ENCODE data around the gene FSTL3.
A peak's percentile ranks its signal among the peaks of the same experiment; 100 is the strongest.

The FSTL3 gene

DNA sequence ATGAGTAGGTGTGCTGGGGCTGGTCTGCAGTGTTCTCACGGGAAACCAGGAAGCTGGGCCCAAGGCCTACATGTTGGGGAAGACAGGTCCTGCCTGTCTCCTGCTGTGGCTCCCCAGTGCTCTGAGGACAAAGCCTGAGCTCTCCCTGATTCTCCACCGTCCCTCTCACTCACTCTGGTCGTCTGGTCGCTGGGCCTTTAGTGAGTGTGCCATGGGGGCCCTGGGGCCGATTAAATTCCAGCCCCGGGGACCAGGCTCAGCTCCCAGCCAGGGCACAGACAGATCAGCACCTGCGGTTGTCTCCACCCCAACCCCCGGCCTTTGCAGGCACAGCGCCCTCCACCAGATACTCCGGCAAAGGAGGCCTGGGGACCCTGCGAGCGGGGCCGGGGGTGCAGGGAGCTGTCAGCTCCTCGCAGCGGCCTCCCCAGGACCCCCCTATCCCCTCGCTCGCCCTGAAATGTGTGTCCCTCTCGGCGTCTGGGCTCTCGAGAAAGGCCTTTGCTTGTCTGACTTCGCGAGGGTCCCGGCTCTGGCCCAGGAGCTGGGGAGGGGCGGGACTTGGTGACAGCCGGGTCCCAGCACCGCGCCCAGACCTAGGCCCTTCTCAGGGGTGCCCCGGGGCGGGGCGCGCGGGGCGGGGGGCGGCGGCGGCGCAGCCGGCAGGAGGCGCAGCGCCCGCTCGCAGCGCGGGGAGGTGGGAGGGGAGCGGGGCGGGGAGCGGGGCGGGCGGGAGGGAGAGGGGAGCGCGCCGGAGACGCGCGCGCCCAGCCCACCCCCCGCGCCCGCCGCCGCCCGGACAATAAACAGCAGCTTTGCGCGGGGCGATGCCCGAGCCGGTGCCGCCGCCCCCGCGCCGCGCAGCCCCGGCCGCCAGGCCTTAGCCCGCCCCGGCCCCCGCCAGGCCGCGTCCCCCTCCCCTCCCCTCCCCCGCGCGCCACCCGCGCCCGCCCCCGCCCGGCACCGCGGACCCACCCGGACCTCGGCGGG, 32.3 kb downstream of the FSTL3 start, which contains the start of gene PALM:
Gene PALM (plus strand): TSS at position 782 of the 990 bp plus-strand sequence. CDS start 212 bp downstream, outside the sequence.
- no peak within 1 kb of the TSS for H3K27ac ChIP-seq (ENCODE audit: low read depth, low read length)
- H3K9ac ChIP-seq (ENCODE audit: low read length) = no peak within 1 kb of the TSS
- H3K4me3 ChIP-seq (ENCODE audit: low read depth, low read length) = peak within 1 kb of the TSS; percentile 64
- H3K27me3 ChIP-seq (ENCODE audit: control insufficient read depth, insufficient read depth, low read length) = peaks cover 4% of the 10 kb centered on the region
- peaks cover 7% of the 10 kb centered on the region; the same call in 1 of the 2 replicates for H3K9me3 ChIP-seq (ENCODE audit: control insufficient read depth, insufficient read depth, low read depth, low read length)
- H3K4me1 ChIP-seq (ENCODE audit: control insufficient read depth, insufficient read depth, low read length) = peaks cover 23% of the 10 kb centered on the region
- H3K36me3 ChIP-seq (ENCODE audit: control insufficient read depth, insufficient read depth, low read length) = no peaks in the 10 kb centered on the region

DNA sequence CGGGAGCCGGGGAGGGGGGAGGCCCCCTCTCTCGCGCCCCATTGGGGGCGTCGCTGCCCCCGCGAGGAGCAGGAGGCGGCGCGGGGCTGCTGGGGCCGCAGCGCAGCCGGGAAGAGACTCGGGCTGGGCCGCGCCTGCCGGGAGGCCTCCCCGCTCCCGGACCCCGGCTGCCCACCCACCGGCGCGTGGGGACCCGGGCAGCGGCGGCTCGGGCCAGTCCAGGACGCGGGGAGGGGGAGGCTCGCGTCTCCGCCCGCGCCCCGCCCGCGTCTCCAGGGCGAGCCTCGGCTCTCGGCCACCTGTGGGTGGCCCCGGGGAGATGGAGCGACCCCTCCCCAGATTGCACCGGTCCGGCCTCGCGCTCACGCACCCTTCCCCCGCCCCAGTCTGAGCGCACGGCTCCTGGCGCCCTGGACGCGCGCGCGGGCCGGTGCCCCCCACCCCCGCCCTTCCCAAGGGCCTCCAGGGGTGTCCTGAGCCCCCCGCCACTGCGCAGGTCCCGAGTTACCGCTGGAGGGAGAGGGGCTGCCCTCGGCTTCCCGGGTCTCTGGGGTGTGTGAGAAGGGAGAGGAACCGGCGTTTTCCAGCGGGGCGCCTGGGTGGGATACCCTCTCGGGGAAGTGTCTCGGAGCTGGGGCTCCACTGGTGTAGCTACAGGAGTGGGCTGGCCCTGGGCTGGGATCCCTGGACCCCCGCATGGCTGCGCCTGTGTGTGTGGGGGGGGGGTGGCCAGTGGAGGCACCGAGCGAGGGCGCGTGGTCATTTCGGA, 33.2 kb downstream of the FSTL3 start:
- Histone ChIP-seq H3K27ac (ENCODE audit: low read depth, low read length) (no peak overlapping the region), H3K4me3 (ENCODE audit: low read depth, low read length) (peak overlapping the region; percentile 64), H3K9me3 (ENCODE audit: control insufficient read depth, insufficient read depth, low read depth, low read length) (peaks cover 7% of the 10 kb centered on the region; the same call in 1 of the 2 replicates), H3K36me3 (ENCODE audit: control insufficient read depth, insufficient read depth, low read length) (no peaks in the 10 kb centered on the region), H3K9ac (ENCODE audit: low read length) (no peak overlapping the region), H3K4me1 (ENCODE audit: control insufficient read depth, insufficient read depth, low read length) (peaks cover 21% of the 10 kb centered on the region), H3K27me3 (ENCODE audit: control insufficient read depth, insufficient read depth, low read length) (peaks cover 4% of the 10 kb centered on the region)

- Histone ChIP-seq H3K9ac (ENCODE audit: low read length) (no peak overlapping the region), H3K9me3 (ENCODE audit: control insufficient read depth, insufficient read depth, low read depth, low read length) (peaks cover 7% of the 10 kb centered on the region; the same call in 1 of the 2 replicates), H3K27ac (ENCODE audit: low read depth, low read length) (no peak overlapping the region), H3K4me3 (ENCODE audit: low read depth, low read length) (peak overlapping the region; percentile 64), H3K36me3 (ENCODE audit: control insufficient read depth, insufficient read depth, low read length) (no peaks in the 10 kb centered on the region), H3K27me3 (ENCODE audit: control insufficient read depth, insufficient read depth, low read length) (peaks cover 4% of the 10 kb centered on the region; the same call in 1 of the 2 replicates), H3K4me1 (ENCODE audit: control insufficient read depth, insufficient read depth, low read length) (peaks cover 20% of the 10 kb centered on the region)
Observed at GRCh38 chr19:709965-710571, 33.9 kb downstream of the FSTL3 start.

GRCh38 chr19:710767-711166, 34.6 kb downstream of the FSTL3 start:
- Histone ChIP-seq H3K4me1 (ENCODE audit: control insufficient read depth, insufficient read depth, low read length) (peaks cover 20% of the 10 kb centered on the region), H3K36me3 (ENCODE audit: control insufficient read depth, insufficient read depth, low read length) (no peaks in the 10 kb centered on the region), H3K27ac (ENCODE audit: low read depth, low read length) (no peak overlapping the region), H3K9me3 (ENCODE audit: control insufficient read depth, insufficient read depth, low read depth, low read length) (peaks cover 13% of the 10 kb centered on the region), H3K27me3 (ENCODE audit: control insufficient read depth, insufficient read depth, low read length) (peaks cover 4% of the 10 kb centered on the region; the same call in 1 of the 2 replicates), H3K9ac (ENCODE audit: low read length) (no peak overlapping the region), H3K4me3 (ENCODE audit: low read depth, low read length) (no peak overlapping the region)

DNA sequence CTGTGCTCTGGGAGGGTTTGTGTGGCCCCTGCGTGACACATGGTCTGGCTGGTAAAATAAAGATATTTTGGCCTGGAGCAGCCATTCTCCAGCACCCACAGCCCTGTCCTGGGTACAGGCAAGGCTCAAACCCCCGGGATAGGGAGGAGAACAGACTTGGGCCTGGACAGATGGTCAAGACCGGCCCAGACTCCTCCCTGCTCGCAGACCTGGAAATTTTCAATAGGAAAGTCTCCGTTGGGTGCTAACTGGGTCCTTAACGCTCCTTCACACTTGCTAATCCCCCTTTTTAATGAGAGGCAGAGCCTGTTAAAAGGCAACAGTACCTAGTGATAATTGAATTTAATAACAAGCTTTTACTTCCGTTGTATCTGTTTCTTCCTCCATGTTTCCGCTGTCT, 35.1 kb downstream of the FSTL3 start:
- Histone ChIP-seq H3K4me1 (ENCODE audit: control insufficient read depth, insufficient read depth, low read length) (peaks cover 20% of the 10 kb centered on the region), H3K27ac (ENCODE audit: low read depth, low read length) (no peak overlapping the region), H3K9ac (ENCODE audit: low read length) (no peak overlapping the region)

GRCh38 chr19:715347-715746, 39.2 kb downstream of the FSTL3 start:
- Histone ChIP-seq H3K9me3 (ENCODE audit: control insufficient read depth, insufficient read depth, low read depth, low read length) (peaks cover 6% of the 10 kb centered on the region), H3K36me3 (ENCODE audit: control insufficient read depth, insufficient read depth, low read length) (no peaks in the 10 kb centered on the region), H3K27me3 (ENCODE audit: control insufficient read depth, insufficient read depth, low read length) (no peaks in the 10 kb centered on the region), H3K4me3 (ENCODE audit: low read depth, low read length) (no peak overlapping the region), H3K9ac (ENCODE audit: low read length) (no peak overlapping the region), H3K27ac (ENCODE audit: low read depth, low read length) (no peak overlapping the region), H3K4me1 (ENCODE audit: control insufficient read depth, insufficient read depth, low read length) (peaks cover 20% of the 10 kb centered on the region)

More for the DNA sequence above, 35.1 kb downstream of the FSTL3 start:
- peaks cover 13% of the 10 kb centered on the region for H3K9me3 ChIP-seq (ENCODE audit: control insufficient read depth, insufficient read depth, low read depth, low read length)
- peaks cover 4% of the 10 kb centered on the region; the same call in 1 of the 2 replicates for H3K27me3 ChIP-seq (ENCODE audit: control insufficient read depth, insufficient read depth, low read length)
- H3K4me3 ChIP-seq (ENCODE audit: low read depth, low read length) = no peak overlapping the region
- H3K36me3 ChIP-seq (ENCODE audit: control insufficient read depth, insufficient read depth, low read length) = no peaks in the 10 kb centered on the region

DNA sequence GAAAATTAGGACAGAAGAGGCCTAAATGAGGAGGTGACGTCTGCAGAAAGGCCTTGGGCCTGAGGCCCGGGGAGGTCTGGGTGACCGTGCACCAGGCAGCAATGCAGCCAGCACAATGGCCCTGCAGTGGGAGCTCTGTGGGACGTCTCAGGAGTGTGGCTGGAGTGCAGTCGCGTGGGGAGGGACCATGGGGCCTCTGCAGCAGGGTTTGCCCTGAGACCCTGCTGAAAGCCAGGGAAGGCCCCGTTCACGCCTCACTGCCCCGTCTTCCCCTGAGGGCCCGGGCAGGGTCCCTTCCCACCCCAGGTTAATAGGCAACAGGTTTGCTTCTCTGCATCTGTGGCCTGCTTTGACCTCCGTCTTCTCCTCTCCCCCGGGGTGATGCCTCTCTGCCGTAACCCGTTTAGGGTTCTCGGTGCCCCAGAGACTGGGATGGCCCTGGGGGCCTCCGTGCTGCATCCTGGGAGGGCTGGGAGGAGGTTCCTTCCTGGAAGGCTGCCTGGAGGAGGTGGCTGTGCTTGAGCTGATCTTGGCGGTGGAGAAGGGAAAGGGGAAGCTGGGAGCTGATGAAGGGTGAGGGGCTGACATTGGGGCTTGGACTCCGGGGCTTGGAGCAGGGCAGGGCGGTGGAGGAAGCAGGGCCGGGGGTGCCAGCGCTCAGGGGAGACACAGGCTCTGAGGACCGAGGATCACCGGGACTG, 42.2 kb downstream of the FSTL3 start:
- Histone ChIP-seq H3K9me3 (ENCODE audit: control insufficient read depth, insufficient read depth, low read depth, low read length) (peaks cover 6% of the 10 kb centered on the region), H3K4me3 (ENCODE audit: low read depth, low read length) (no peak overlapping the region), H3K4me1 (ENCODE audit: control insufficient read depth, insufficient read depth, low read length) (peaks cover 8% of the 10 kb centered on the region; the same call in 1 of the 2 replicates), H3K36me3 (ENCODE audit: control insufficient read depth, insufficient read depth, low read length) (no peaks in the 10 kb centered on the region), H3K9ac (ENCODE audit: low read length) (no peak overlapping the region), H3K27ac (ENCODE audit: low read depth, low read length) (no peak overlapping the region), H3K27me3 (ENCODE audit: control insufficient read depth, insufficient read depth, low read length) (no peaks in the 10 kb centered on the region)

DNA sequence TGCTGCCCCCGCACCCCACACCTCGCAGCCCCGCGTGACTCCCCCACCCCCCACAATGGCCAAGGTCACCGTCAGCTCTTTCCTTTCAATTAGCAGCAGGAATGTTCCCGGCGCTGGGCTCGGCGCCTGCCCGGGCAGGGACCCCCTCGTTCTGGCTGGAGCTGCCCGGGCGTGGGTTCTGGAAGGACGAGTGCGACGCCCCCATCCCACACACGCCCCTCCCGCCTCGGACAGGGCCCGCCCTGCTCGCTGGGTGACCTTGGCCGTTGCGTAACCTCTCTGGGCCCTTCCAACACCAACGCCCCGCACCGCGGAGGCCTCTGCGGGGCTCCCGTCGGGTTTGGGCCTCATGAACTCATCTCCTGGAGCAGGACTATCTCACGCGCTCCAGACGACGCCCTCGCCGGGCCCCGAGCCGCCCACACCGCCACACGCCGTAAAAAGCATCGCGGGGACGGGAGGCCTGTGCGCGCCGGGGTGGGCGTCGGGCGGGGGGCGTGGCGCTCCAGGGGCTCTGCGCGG, 42.9 kb downstream of the FSTL3 start:
- Histone ChIP-seq H3K4me3 (ENCODE audit: low read depth, low read length) (no peak overlapping the region), H3K9me3 (ENCODE audit: control insufficient read depth, insufficient read depth, low read depth, low read length) (peaks cover 6% of the 10 kb centered on the region), H3K27me3 (ENCODE audit: control insufficient read depth, insufficient read depth, low read length) (no peaks in the 10 kb centered on the region), H3K9ac (ENCODE audit: low read length) (no peak overlapping the region), H3K27ac (ENCODE audit: low read depth, low read length) (no peak overlapping the region), H3K36me3 (ENCODE audit: control insufficient read depth, insufficient read depth, low read length) (no peaks in the 10 kb centered on the region), H3K4me1 (ENCODE audit: control insufficient read depth, insufficient read depth, low read length) (peaks cover 8% of the 10 kb centered on the region; the same call in 1 of the 2 replicates)

GRCh38 chr19:719636-720344, 43.6 kb downstream of the FSTL3 start:
- H3K27ac ChIP-seq (ENCODE audit: low read depth, low read length) = no peak overlapping the region
- H3K27me3 ChIP-seq (ENCODE audit: control insufficient read depth, insufficient read depth, low read length) = no peaks in the 10 kb centered on the region
- H3K9ac ChIP-seq (ENCODE audit: low read length) = no peak overlapping the region
- peaks cover 6% of the 10 kb centered on the region for H3K9me3 ChIP-seq (ENCODE audit: control insufficient read depth, insufficient read depth, low read depth, low read length)
- H3K36me3 ChIP-seq (ENCODE audit: control insufficient read depth, insufficient read depth, low read length) = no peaks in the 10 kb centered on the region
- H3K4me1 ChIP-seq (ENCODE audit: control insufficient read depth, insufficient read depth, low read length) = peaks cover 8% of the 10 kb centered on the region; the same call in 1 of the 2 replicates
- H3K4me3 ChIP-seq (ENCODE audit: low read depth, low read length) = no peak overlapping the region

Measured in HUES6 (cell line).